Endothelial cell of umbilical vein (primary cell): Measurements from ENCODE around the gene LRP5.

Source experiments
- CTCF ChIP-seq, 2 donors: IDR thresholded peaks; 1 replicate in 1 of 2; 2 replicates in 1 of 2; pipeline ENCODE4 v1.5.1; 2011; ENCODE audit warnings: low read length in 2 of 2, mild to moderate bottlenecking in 2 of 2, moderate library complexity in 2 of 2, control low read depth in 1 of 2, inconsistent platforms in 1 of 2, low read depth in 1 of 2; ENCODE audit not compliant: insufficient read depth in 1 of 2; ENCODE audit errors: extremely low read depth in 1 of 2
- POLR2AphosphoS5 ChIP-seq: IDR thresholded peaks from 2 replicates; pipeline ENCODE4 v1.6.1; 2012; ENCODE audit warnings: low read depth, mild to moderate bottlenecking, control low read depth, low read length, moderate library complexity; ENCODE audit not compliant: insufficient read depth

DNA sequence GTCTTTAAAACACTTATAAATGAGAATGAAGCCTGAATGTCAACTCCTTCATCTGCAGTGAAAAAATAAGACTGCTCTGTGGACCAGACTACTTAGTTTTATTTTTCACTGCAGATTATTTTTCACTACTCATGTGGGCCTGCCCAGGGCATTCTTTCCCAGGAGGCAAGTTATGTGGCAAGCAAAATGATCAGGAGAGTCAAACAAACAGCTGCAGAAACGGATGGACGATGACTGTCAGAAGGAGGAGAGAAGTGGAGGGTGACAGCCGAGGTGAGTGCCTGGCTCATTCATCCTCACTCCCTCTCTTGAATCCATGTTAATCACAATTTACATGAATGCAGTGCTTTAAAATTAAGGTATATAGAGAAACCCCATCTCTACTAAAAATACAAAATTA is 5.8 kb upstream of the LRP5 start:
- TF ChIP-seq CTCF (IDR thresholded peaks at IDR 0.05; ENCODE audit: extremely low read depth in 1 of 2, insufficient read depth in 1 of 2, low read depth in 1 of 2, low read length in 2 of 2) (no peak), POLR2AphosphoS5 (no peak)
